ENCODE measurements around the gene H3-3A.

H3-3A gene

DNA sequence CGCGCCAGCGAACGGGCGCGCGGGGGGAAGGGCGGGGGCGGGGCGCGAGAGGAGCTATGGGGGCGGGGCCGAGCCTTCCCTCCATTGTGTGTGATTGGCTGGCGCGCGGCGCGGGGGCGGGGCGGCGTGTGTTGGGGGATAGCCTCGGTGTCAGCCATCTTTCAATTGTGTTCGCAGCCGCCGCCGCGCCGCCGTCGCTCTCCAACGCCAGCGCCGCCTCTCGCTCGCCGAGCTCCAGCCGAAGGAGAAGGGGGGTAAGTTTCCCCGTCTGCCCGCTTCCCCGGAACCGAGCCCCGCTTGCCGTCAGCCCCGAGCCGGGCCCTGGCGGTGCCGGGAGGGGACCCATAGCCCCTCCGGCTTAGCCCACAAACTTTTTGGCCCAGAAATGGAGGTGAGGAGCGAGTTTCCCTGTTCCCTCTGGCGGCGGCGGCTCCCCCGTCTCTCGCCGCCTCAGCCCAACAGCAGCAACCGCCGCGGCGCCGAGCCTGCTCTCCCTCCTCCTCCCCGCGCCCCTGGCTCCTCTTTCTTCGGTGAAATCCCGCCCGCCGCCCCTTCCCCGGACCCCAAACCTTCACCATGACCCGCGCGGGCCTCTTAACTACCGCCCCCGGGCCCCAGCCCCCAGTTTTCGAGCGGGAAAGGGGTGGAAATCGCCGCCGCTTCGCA, at the start of gene H3-3A:
Gene H3-3A, plus strand, starts transcription at position 159 of the 666 bp plus-strand sequence. CDS start 1,636 bp downstream, outside the sequence.
- DNase-seq (ENCODE audit: low read depth, low spot score), result peak; percentile 75

DNA sequence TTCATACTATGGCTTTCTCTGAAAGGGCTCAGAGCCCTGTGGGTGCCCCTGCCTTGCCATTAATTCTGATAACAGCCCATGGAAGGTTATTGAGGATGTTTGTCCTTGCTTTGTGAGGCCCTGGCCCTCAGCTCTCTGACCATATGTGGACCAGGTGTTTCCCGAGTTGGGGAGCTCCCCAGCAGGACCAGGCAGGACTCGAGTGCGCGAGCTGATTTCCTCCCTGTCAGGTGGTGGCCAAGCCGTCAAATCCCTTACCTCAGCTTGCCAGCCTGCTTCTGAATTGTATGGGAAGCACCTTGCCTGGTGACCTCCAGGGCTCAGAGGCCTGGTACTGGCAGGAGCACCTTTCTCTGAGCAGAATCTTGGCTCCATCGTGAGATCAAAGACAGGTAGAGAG, 45.4 kb upstream of the H3-3A start:
- DNase-seq (ENCODE audit: low read depth, low spot score), result no peak

DNA sequence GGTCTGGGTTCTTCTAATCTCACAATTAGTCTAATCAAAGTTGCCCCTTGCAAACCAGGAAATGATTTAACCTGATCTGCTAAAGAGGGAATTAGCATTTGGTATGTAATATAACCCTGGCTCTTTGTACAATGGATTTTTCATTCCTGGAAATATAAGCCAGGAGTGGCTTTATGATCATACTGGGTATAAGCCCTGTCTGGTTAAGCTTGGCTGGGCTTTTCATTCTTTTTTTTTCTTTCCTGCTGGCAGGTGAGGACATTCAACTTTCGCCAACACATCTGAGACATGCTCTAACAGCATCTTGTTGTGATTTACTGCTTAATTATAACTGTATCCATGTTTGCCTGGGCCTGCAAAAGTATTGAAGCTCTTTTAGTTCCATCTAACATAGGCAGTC, 42.9 kb upstream of the H3-3A start:
- no peak for DNase-seq (ENCODE audit: low read depth, low spot score)

DNA sequence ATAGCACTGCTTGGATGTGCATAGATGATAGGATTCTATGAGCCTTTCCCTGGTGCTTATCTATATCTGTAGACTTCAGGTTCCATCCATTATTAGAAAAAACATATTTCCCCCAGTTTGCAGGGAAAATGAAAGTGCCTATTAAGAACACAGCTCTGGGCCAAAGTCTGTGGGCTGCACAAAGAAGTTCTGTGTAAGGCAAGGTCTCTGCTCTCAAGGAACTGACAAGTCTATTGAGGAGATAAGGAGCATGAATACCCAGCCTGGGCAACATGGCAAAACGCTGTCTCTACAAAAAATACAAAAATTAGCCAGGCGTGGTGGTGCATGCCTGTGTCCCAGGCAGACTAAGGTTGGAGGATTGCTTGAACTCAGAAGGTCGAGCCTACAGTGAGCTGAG, 41.1 kb upstream of the H3-3A start:
- no peak for DNase-seq (ENCODE audit: low read depth, low spot score)

DNA sequence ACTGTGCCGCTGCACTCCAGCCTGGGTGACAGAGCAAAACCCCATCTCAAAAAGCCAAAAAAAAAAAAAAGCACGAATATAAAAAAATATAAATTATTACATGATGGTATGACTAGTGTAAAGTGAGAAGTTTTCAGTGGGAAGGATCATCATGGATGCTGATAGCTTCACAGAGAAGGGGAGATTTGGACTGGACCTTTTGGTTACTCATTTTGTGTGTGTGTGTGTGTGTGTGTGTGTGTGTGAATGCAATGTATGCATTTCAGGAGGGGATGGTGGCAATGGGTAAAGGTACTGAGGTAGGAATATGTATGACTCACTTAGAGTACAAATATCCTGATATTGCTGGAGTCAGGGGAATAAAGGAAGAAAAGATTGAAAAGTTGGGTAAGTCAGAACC, 40.7 kb upstream of the H3-3A start:
- no peak for DNase-seq (ENCODE audit: low read depth, low spot score)

DNA sequence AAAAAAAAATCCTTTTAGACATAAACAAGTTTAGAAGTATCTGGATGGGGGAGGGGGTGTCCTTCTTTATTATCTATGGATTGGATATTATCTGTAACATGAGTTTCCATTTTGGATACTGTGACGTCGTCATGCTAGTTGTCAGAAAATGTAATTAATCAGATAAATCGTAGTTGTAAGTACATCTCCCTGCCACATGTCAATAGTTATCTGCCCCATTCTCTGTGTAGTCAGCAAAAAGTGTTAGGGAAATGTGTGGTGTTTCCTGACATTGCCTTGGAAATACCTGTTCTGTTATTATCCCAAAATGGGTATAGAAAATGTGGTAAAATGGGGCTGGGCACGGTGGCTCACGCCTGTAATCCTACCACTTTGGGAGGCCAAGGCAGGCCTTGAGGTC, 38.8 kb upstream of the H3-3A start:
- no peak for DNase-seq (ENCODE audit: low read depth, low spot score)

DNA sequence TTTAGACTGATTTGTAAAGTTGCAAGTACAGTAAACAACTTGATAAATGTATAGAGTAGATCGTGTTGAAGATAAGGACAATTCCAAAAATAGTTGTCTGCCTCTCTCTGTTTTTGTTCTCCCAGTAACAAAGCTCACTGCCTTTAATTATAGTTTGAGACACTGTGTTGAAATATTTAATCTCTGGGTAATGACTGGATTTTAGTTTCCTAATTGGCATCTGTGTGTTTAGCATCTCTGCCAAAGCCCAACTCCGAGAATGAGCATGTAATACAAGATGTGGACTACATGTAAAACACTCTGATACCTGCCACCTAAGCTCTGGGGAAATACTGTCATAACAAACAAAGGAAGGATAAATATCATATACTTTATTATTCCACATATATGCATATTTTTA, 35.7 kb upstream of the H3-3A start:
- DNase-seq (ENCODE audit: low read depth, low spot score), result no peak

DNA sequence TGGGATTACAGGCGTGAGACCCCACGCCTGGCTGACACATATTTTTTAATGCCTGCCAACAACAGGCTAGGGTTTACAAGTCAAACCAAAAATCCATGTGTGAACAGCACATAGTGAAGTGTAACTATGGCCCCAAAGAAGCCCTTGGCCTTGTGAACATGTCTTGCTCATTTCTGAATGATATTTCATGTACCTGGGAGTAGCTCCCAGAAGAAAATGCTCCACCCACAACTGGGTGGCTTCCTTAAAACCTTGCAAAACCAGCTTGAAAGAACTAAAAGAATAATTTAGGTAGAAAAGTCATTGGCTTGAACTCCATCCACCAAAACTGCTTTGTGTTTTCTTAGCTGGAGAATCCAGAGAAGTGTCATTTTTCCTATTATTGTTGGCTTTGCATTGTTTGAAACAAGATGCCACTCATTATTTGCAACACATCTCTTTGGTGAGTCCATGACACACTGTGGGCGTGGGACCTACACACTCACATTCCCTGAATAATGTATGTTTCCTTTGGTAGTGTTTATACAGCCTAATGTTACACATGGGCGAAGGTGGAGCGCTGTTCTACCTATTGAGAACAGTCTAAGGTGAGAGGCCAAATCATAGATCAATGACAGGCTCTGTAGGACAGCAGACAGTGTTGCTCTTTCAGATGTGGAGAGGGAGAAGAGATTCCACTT, 34.8 kb upstream of the H3-3A start:
- no peak for DNase-seq (ENCODE audit: low read depth, low spot score)

DNA sequence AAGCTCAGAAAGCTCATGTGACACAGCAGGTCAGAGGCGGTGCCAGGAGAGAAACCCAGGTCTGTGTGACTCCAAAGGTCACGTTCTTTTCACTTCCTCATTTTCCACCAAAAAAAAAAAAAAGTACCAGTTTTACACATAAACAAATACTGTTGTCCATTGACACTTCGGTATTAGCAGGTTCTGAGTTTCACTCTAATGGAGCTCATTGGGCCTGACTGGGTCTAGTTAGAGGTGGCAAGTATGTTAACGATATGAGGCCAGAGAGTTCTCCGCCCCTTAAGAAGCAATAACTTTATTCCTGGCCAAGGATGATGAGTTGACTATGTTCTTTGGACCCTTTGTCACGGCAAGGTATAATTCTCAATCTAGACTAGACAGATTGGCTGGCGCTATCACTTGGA, 33.4 kb upstream of the H3-3A start:
- no peak for DNase-seq (ENCODE audit: low read depth, low spot score)

DNA sequence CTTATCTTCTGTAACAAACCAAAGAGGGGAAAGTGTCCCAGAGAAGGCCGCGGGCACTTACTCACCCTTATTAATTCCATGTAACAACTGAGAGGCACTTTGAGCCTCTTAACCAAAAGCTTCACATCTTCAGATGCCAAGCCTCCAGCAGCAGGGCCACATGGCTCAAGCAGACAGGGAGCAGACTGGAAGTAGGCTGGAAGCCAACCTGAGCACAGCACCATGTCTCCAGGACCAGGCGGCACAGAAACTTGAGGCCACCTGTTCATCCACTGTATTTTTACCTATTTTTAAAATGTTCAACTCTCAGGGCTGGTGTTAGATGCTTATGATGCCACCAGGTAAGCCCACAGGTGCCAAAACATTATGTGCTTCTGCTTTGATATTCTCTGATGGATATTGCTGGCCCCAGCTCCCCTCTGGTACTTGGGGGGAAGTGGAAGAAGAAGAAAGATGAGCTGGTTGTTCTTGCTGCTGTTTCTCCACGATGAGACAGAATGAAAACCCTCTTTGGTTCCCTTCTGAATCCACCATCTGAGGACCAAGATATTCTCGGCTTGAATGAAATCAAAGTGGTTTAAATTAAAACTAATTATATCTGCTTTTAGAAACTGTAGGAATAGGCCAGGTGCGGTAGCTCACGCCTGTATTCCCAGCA, 32.8 kb upstream of the H3-3A start:
- no peak for DNase-seq (ENCODE audit: low read depth, low spot score)

DNA sequence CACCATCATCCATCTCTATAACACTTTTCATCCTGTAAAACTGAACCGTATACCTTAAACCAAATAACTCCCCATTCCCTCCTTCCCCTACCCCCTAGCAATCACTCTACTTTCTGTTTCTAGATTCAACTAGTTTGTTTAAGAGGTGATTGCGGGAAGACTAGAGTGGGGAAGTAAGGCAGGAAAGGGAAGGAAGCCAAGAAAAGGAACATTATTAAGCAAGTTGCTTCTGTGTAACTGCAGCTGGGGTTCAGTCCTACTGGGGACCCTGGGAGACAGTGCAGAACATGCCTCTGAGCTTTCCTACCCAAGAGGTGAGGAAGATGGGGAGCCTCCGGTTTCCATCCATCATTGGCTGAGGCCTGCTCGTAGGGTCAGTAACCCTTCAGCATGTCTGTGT, 28.9 kb upstream of the H3-3A start:
- no peak for DNase-seq (ENCODE audit: low read depth, low spot score)

DNA sequence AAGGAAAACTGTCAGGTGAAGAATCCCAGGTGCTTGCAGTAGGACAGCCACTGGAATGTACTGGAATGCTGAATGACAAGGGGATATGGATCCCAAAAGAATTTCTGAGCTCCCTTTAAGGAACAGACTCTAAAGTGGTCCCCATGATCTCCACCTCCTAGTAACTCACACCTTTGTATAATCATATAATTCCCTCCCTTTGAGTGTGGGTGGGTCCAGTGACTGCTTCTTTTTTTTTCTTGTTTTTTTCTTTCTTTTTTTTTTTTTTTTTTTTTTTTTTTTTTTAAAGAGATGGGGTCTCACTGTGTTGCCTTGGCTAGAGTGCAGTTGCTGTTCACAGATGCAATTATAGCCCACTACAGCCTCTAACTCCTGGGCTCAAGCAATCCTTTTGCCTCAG, 28.5 kb upstream of the H3-3A start:
- DNase-seq (ENCODE audit: low read depth, low spot score), result no peak

DNA sequence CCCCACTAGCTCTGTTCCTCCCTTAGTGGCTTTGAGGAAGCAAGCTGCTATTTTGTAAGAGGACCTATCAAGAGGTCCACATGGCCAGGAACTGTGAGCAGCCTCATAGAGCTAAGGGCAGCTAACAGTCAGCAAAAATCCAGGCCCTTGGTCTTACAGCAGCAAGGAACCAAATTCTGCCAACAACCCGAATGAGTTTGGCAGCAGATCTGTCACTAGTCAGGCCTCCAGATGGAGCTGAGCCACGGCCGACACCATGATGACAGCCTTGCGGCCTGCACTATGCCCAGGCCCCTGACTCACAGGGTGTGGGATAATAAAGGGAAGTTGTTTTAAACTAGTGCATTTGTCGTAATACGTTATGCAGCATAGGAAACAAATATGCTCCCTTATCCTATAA, 28.0 kb upstream of the H3-3A start:
- DNase-seq (ENCODE audit: low read depth, low spot score), result peak; percentile 8

DNA sequence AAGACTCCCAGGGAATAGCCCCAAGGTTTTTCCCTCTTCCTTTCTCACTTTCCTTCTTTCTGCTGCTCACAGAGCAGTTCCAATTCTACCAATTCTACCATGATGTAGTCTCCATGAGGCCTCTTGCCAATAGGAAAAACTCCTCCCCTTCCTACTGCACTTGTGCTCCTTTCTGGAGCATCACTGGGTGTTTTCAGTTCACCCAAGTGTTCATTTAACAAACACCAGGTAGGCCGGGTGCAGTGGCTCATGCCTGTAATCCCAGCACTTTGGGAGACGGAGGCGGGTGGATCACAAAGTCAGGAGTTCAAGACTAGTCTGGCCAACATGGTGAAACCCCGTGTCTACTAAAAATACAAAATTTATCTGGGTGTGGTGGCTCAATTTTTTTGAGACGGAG, 26.6 kb upstream of the H3-3A start:
- DNase-seq (ENCODE audit: low read depth, low spot score), result no peak

DNA sequence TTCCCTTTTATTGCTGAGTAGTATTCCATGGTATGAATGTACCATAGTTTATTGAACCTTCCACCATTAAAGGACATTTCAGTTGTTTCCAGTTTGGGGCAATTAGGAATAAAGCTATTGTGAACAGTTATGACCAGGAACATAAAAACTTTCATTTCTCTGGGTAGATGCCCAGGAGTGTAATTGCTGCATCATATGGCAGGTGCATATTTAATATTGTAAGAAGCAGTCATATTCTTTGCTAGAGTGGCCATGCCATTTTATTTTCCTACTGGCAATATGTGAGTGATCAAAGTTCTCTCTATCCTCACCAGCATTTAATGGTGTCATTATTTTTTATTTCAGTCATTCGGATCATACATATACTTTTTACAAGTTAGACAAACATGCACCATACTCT, 23.9 kb upstream of the H3-3A start:
- no peak for DNase-seq (ENCODE audit: low read depth, low spot score)

DNA sequence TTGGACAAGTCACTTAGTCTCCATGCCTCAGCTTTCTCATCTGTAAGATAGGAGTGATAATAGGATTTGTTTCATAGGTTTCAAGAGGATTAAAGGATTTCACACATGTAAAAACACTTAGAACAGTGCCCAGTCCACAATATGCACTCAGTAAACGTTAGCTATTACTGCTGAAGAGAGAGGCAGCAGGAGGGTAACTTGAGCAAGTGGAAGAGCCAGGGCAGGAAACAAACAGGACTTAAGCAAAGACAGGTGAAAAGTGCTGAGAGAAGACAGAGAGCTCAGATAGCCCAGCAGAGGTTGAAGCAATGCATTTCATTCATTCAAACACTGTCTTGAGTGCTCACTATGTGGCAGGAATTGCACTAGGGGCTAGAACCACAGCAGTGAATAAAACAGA, 21.1 kb upstream of the H3-3A start:
- DNase-seq (ENCODE audit: low read depth, low spot score), result no peak

DNA sequence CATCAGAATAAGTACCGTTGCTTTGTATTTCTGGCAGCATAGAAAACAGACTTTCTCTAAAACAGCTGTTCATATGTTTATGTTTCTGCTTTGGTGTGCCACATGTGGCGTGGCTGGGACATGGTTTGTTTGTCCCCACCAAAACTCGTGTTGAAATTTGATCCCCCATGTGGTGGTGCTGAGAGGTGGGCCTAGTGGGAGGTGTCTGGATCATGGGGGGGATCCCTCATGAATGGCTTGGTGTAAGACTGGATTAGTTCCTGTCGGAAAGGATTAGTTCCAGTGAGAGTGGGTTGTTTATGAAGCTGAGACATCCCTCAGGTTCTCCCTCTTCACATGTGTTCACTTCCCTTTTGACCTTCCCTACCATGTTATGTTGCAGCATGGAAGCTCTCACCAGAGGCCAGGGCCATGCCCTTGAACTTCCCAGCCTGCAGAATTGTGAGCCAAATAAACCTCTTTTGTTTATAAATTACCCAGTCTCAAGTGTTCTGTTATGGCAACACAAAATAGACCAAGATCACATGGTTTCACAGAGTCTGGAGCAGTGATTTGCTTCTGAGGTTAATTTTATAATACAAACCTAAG, 17.9 kb upstream of the H3-3A start:
- peak; percentile 13 for DNase-seq (ENCODE audit: low read depth, low spot score)

DNA sequence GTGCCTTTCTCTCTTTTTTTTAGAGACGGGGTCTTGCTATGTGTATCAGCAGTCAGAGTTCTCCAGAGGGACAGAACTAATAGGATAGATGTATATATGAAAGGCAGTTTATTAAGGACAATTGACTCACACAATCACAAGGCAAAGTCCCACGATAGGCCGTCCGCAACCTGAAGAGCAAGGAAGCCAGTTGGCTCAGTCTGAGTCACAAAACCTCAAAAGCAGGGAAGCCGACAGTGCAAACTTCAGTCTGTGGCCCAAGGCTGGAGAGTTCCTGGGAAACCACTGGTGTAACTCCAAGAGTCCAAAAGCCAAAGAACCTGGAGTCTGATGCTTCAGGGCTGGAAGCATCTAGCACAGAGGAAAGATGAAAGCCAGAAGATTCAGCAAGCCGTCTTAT, 16.3 kb upstream of the H3-3A start:
- DNase-seq (ENCODE audit: low read depth, low spot score), result no peak

DNA sequence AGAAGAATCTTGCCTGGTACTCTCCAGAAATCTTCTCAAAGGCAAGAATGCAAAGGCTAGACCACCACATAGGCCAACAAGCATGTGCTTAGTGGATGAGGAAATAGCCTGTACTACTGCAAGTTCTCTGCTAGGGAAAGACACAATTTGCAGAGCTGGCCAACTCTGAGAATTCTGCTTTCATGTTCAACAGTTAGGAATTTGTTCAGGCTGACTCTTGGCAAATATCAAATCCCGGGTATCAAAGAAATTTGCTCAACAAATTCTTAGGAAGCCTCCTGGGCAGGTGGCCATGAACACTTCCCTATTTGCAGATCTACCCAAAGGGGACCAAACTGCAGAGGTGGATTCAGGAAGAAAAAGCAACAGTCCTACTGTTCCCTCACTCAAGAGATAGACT, 15.0 kb upstream of the H3-3A start:
- no peak for DNase-seq (ENCODE audit: low read depth, low spot score)

DNA sequence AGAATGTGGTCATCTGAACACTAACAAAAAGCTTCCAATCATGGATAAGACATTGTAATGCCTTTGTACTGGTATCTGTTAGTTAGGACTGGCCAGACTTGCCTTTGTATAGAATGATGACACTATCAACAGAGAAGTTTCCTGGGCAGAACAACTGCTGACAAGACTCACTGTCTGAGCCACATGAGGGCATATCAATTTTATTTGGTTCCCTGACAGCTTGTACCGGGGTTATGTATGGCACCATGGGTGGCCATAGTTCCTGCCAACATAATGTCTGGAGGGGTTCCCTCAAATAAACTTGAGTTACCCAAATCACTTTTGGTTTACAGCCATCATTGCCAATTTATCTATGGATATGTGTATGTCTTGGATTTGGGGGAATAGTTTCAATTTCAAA, 13.6 kb upstream of the H3-3A start:
- DNase-seq (ENCODE audit: low read depth, low spot score), result no peak

DNA sequence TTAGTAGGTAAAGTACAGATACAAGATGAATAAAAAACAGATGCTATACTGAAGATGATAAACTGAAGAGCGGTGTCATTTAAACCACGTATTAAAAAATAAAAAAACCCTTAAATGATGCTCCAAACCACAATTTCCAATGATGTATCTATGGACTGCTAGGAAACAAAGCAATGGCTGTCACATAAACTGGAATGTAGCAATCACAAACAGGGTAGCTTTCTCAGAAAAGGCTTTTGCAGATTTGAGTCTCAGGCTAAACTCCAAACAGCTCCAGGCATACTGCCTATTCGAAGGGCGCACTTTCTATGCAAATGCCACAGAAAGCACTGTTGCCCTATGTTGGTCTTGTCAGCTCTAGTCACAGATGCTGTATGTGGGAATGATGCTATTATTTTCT, 12.4 kb upstream of the H3-3A start:
- no peak for DNase-seq (ENCODE audit: low read depth, low spot score)

DNA sequence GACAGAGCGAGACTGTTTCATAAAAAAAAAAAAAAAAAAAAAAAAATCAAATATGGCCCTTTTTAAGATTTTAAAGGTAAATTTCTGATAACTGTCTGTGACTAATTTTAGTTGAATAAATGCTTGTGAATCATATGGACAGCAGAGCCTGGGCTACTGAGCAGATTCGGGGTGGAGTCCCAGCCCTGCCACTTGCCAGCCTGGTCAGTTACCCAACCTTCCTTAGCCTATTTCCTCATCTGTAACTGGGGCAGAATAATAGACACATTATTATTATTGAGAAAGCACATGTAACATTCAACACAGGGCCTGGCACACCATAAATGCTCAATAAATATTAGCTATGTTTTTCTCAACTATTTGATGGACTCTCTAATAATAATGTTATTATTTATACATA, 11.2 kb upstream of the H3-3A start:
- DNase-seq (ENCODE audit: low read depth, low spot score), result no peak

DNA sequence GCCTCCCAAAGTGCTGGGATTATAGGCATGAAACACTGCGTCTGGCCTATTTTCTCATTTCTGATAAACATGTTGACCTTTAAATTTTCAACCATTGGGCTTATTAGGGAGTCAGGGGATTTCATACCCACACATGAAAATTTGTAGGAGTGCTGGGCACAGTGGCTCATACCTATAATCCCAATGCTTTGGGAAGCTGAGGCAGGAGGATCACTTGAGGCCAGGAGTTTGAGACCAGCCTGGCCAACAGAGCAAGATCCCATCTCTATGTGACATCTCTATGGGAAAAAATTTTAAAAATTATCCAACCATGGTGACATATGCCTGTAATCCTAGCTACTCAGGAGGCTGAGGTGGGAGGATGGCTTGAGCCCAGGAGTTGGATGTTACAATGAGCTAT, 10.5 kb upstream of the H3-3A start:
- no peak for DNase-seq (ENCODE audit: low read depth, low spot score)
